Esophagus squamous epithelium (tissue), 4 donors: Measurements from ENCODE around the gene SLC29A2.

Source experiments
- CTCF ChIP-seq, 6 experiments: fragments of 450-650 bp in 4 of 6; fragments of 200-600 bp in 2 of 6; sonication (generic) in 2 of 6; IDR thresholded peaks; one replicate each; pipeline ENCODE4 v1.5.1; 2016 to 2019; ENCODE audit warnings: antibody characterized with exemption in 6 of 6, mild to moderate bottlenecking in 4 of 6, moderate library complexity in 4 of 6
- POLR2A ChIP-seq, 4 donors: fragments of 450-650 bp; IDR thresholded peaks; one replicate each; pipeline ENCODE4 v1.6.1; 2017; ENCODE audit warnings: antibody characterized with exemption in 4 of 4, mild to moderate bottlenecking in 4 of 4, moderate library complexity in 3 of 4

DNA sequence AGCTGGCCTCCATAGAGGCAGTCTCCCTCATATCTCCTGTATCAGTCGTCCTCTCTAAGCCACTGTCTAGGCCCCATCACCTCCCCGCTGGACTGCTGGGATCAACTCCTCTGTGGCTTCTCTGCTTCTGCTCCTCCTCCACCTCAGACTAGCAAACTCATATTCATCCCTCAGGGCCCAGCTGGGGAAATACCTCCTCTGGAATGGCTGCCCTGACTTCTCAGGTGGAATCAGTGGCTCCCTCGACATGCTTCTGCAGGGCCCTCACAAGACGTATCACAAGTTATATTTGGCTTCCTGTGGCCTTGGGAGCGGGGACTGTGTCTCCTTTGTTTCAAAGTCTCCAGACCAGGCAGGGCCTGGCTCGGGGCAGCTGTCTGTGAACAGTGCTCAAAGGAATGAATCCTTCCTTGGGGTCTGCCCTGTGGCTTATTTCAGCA is 10.0 kb downstream of the SLC29A2 start:
- no peak for TF ChIP-seq CTCF (IDR thresholded peaks at IDR 0.05)
- TF ChIP-seq POLR2A (IDR thresholded peaks at IDR 0.05): no peak
